Measurements from ENCODE around the gene MAP3K10.
"Not testable (repeated sequence)": the region's sequence is repeated elsewhere in the genome, so short reads cannot be mapped to it uniquely, and the experiment has no call there.

MAP3K10 gene

DNA sequence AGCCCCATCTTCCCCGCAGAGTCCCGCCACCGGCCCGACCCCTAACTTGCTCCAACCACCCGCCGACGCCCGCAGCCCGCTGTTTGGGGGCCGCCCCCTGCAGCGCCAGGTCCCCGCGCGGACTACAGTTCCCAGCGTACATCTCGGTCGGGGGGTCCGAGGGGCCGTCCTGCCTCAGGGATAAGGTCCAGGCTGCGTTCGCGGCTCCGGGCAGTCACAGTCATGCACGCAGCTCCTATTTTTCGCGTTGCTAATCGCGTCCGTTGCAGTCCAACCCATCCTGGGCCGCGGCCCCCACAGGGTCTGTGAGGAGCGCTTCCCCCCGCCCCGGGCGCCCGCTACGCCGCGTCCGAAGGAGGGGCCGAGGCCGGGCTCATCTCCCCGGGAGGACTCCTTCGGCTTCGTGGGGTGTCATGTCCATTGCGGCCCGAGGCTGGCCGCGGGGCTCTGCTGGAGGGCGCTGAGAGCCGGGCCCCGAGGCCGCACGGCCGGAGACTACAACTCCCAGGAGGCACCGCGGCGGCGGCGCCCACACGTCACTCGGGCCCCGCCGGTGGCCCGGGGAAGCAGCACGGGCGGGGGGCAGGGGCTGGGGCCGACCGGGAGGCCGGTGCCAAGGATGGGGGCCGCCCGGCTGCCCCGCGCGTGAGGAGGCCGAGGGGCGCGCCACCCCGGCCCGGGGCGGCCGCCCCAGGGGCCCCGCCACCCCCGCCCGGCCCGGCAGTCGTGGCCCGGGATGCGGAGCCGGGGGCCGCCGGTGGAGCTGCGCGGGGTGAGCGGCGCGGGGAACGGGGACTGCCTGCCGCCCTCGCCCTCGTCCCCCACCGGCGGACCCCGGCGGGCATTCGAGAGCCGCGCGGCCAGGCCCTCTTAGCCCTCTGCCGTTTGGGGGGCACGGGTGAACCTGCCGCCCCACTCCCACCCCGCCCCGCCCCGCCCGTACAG is at the start of gene MAP3K10:
Gene MAP3K10 (plus strand): TSS at position 536 of the 945 bp plus-strand sequence. CDS start 606 bp downstream, outside the sequence.
- DNase-seq (ENCODE audit: low read depth) = peak; percentile 59
- H3K4me3 ChIP-seq (ENCODE audit: low read depth, low read length) = peak within 1 kb of the TSS; percentile 59
- TF ChIP-seq, protein P1, sequence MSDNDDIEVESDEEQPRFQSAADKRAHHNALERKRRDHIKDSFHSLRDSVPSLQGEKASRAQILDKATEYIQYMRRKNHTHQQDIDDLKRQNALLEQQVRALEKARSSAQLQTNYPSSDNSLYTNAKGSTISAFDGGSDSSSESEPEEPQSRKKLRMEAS (IDR thresholded peaks at IDR 0.05; ENCODE audit: low read depth, low read length) = no peak
- TF ChIP-seq, protein P2, sequence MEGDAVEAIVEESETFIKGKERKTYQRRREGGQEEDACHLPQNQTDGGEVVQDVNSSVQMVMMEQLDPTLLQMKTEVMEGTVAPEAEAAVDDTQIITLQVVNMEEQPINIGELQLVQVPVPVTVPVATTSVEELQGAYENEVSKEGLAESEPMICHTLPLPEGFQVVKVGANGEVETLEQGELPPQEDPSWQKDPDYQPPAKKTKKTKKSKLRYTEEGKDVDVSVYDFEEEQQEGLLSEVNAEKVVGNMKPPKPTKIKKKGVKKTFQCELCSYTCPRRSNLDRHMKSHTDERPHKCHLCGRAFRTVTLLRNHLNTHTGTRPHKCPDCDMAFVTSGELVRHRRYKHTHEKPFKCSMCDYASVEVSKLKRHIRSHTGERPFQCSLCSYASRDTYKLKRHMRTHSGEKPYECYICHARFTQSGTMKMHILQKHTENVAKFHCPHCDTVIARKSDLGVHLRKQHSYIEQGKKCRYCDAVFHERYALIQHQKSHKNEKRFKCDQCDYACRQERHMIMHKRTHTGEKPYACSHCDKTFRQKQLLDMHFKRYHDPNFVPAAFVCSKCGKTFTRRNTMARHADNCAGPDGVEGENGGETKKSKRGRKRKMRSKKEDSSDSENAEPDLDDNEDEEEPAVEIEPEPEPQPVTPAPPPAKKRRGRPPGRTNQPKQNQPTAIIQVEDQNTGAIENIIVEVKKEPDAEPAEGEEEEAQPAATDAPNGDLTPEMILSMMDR (IDR thresholded peaks at IDR 0.05; ENCODE audit: low read depth, low read length) = no peak
- TF ChIP-seq MYC (IDR thresholded peaks at IDR 0.05; ENCODE audit: low read depth, low read length) (no peak), POLR2A (IDR thresholded peaks at IDR 0.05; ENCODE audit: extremely low read depth, insufficient read length) (no peak)

DNA sequence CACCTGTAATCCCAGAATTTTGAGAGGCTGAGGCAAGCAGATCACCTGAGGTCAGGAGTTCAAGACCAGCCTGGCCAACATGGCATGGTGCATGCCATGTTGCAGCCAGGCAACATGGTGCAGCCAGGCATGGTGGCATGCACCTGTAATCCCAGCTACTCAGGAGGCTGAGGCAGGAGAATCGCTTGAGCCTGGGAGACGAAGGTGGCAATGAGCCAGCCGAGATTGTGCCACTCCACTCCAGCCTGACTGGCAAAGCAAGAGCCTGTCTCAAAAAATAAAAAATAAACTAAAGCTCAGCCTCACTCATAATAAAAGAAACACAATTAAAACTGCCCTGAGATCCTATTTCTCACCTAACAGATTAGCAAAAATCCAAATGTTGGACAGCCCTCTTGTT is 49.7 kb upstream of the MAP3K10 start:
- TF ChIP-seq, protein P1 (IDR thresholded peaks at IDR 0.05; ENCODE audit: low read depth, low read length) = no peak
- TF ChIP-seq, protein P2 (IDR thresholded peaks at IDR 0.05; ENCODE audit: low read depth, low read length) = no peak
- no peak for TF ChIP-seq MYC (IDR thresholded peaks at IDR 0.05; ENCODE audit: low read depth, low read length)
- no peak for TF ChIP-seq POLR2A (IDR thresholded peaks at IDR 0.05; ENCODE audit: extremely low read depth, insufficient read length)
- no peak for DNase-seq (ENCODE audit: low read depth)
- H3K4me3 ChIP-seq (ENCODE audit: low read depth, low read length) = no peak overlapping the region

DNA sequence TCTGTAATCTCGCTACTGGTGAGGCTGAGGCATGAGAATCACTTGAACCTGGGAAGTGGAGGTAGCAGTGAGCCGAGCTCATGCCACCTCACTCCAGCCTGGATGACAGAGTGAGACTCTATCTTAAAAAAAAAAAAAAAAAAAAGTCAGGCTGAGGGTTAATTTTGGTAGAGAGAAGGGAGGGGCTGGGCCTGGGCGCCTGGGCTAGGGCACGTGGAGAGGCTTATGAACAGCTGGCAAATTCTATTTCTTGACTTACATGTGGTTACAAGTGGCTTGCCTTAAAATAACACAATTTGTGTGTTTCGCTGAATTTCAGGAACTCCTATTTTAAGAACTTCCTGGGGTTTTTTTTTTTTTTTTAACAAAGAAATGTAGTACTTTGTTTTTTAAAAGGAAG is 47.6 kb upstream of the MAP3K10 start:
- no peak overlapping the region for H3K4me3 ChIP-seq (ENCODE audit: low read depth, low read length)
- DNase-seq (ENCODE audit: low read depth) = peak; percentile 6
- TF ChIP-seq, protein P1 (IDR thresholded peaks at IDR 0.05; ENCODE audit: low read depth, low read length) = no peak
- TF ChIP-seq, protein P2 (IDR thresholded peaks at IDR 0.05; ENCODE audit: low read depth, low read length) = no peak
- TF ChIP-seq MYC (IDR thresholded peaks at IDR 0.05; ENCODE audit: low read depth, low read length) (no peak), POLR2A (IDR thresholded peaks at IDR 0.05; ENCODE audit: extremely low read depth, insufficient read length) (no peak)

DNA sequence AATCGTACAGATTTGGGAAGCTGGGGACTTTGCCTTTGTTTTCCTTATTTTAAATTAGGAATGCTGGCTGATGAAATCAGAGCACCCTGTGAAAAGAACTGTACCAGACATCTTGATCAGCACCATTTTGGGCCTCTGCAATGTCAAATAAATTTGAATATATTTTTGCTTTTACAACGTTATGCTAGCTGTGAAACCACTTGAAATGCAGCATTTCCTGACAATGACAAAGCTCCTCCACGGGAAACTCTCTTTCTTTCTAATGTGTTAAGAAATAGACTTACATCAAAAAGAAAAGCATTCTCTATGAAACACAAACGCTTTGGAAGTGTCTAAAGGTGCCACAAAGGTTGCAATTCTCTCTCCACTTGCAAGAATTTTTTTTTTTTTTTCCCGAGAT is 47.1 kb upstream of the MAP3K10 start:
- DNase-seq (ENCODE audit: low read depth) = no peak
- TF ChIP-seq, protein P2 (IDR thresholded peaks at IDR 0.05; ENCODE audit: low read depth, low read length) = no peak
- no peak for TF ChIP-seq POLR2A (IDR thresholded peaks at IDR 0.05; ENCODE audit: extremely low read depth, insufficient read length)
- TF ChIP-seq, protein P1 (IDR thresholded peaks at IDR 0.05; ENCODE audit: low read depth, low read length) = no peak
- no peak for TF ChIP-seq MYC (IDR thresholded peaks at IDR 0.05; ENCODE audit: low read depth, low read length)
- no peak overlapping the region for H3K4me3 ChIP-seq (ENCODE audit: low read depth, low read length)

DNA sequence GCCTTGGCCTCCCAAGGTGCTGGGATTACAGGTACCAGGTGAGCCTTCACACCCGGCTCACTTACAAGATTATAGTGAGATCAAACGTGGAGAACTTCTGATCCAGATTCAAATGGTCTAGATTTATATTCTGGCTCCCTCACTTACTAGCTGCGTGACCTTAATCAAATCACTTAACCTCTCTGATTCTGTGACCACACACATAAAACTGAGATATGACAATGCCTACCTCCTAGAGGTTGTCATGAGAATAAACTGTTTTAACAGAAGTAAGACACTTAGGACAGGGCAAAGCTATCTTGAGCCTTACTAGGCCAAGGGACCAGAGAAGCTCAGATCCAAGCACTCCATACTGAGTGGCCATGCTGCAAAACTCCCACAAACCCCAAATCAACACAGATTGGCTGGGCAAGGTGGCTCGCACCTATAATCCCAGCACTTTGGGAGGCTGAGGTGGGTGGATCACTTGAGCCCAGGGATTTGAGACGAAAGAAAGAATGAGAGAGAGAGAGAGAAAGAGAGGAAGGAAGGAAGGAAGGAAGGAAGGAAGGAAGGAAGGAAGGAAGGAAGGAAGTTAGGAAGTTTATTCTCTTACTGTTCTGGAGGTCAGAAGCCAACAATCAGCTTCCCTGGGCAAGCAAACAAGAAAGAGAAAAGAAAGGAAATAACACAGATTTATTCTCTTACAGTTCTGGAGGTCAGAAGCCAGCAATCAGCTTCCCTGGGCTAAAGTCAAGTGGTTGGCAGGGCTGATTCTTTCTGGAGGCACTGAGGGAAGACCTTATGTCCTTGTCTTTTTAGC is 46.1 kb upstream of the MAP3K10 start:
- DNase-seq (ENCODE audit: low read depth) = peak; percentile 4
- TF ChIP-seq, protein P1 (IDR thresholded peaks at IDR 0.05; ENCODE audit: low read depth, low read length) = no peak
- TF ChIP-seq, protein P2 (IDR thresholded peaks at IDR 0.05; ENCODE audit: low read depth, low read length) = no peak
- TF ChIP-seq MYC (IDR thresholded peaks at IDR 0.05; ENCODE audit: low read depth, low read length) (no peak), POLR2A (IDR thresholded peaks at IDR 0.05; ENCODE audit: extremely low read depth, insufficient read length) (no peak)
- H3K4me3 ChIP-seq (ENCODE audit: low read depth, low read length) = no peak overlapping the region

DNA sequence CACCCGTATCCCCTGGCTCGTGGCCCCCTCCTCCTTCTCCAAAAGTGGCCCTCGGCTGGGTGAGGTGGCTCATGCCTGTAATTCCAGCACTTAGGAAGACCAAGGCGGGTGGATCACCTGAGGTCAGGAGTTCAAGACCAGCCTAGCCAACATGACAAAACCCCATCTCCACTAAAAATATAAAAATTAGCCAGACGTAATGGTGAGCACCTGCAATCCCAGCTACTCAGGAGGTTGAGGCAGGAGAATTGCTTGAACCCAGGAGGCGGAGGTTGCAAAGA is 45.5 kb upstream of the MAP3K10 start:
- not testable (repeated sequence) for DNase-seq (ENCODE audit: low read depth); H3K4me3 ChIP-seq (ENCODE audit: low read depth, low read length)

Data from NB4 (cell line).